ENCODE results near the gene LARGE1.
"Not testable (repeated sequence)": the region's sequence is repeated elsewhere in the genome, so short reads cannot be mapped to it uniquely, and the experiment has no call there.

Gene LARGE1

DNA sequence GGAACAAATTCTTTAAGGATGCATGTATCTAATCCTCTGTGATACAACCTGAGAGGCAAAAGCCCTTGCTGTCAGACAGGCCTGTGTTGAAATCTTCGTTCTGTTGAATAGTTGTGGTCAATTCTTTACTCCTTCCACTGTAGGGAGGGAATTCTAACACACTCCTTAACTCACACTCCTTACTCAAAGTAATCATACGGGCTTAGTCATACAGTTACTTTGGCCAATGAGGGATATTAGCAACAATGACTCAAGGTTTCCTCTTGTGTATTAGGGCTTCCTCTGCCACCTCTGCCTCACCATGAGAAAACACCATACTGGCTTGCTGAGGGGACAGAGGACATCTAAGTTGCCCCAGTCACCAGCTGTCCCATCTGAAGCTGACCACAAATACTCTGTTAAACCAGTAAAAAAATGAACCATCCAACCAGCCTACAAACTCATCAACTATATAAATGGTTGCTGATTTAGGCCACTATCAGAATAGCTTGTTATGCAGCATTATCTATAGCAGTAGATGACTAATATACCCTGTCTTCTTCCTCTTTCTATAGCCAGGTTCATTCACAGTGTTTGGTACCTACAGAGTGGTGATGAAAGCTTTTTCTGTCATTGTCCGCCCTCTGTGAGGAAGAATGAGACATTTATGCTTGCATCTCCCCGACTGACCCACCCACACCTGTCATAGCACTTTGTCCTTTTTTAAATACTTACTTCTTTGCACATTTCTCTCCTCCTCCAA lies 539.3 kb downstream of the LARGE1 start:
- DNase-seq (ENCODE audit: low spot score): no peak

DNA sequence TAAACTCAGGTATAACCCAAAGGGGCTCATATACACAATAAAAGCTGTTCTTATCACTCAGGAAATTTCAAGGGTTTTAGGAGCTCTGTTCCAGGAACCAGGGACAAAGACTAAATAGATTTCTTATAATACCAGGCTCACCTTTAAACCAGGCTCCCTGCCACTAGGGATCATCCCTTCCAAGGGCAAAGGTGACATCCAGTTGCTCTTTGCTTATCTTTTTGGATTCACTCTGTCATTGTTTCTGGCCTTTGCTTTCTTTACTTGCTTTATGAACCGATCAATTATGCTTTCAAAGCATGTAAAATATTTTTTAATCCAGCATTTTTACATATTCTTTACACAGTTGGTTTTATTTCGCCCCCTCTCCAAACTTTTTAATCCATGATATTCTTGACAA lies 540.4 kb downstream of the LARGE1 start:
- DNase-seq (ENCODE audit: low spot score): no peak

DNA sequence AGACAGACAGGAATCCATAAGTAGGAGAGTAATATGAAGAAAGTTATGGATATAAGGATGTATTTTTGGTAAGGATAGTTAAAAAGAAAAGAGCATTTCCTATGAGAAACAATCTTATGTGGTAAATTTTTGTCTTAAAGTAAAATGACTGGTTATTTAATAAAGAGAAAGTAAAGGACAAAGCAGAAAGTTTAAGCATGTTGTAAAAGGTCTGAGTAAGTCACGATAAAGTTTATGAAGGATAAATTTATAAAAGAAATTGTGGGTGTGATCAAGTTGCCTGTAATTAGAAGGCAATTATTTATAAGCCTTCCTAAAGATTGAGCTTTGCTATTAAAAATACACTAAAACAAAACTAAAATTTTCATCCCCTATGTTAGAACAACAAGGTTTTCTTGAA lies 547.4 kb downstream of the LARGE1 start:
- no peak for DNase-seq (ENCODE audit: low spot score)

DNA sequence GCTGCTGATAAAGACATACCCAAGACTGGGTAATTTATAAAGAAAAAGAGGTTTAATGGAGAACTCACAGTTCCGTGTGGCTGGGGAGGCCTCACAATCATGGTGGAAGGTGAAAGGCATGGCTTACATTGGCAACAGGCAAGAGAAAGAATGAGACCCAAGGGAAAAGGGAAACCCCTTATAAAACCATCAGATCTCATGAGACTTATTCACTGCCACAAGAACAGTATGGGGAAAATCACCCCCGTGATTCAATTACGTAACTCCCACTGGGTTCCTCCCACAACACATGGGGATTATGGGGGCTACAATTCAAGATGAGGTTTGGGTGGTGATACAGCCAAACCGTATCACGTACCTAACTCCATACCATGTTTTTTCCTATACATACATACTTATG lies 557.0 kb downstream of the LARGE1 start:
- DNase-seq (ENCODE audit: low spot score): not testable (repeated sequence)

DNA sequence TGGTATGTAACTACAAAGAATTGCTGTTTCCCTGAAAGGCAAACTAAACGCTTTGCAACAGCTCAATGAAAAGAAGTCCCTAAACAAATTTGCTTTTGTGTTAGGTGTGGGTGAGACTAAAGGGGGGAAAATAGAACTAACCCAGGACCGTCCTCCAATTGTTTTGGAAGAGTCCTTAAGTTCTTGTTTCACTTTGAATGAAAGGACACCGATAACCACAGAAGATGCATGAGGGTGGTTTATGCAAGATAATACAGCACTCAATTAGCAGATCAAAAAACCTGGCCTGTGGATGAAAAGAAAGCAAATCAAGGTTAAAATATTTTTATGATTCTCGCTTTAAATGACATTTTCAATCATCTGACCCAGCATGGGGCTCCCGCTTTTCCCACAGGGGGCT lies 557.6 kb downstream of the LARGE1 start:
- DNase-seq (ENCODE audit: low spot score): no peak

DNA sequence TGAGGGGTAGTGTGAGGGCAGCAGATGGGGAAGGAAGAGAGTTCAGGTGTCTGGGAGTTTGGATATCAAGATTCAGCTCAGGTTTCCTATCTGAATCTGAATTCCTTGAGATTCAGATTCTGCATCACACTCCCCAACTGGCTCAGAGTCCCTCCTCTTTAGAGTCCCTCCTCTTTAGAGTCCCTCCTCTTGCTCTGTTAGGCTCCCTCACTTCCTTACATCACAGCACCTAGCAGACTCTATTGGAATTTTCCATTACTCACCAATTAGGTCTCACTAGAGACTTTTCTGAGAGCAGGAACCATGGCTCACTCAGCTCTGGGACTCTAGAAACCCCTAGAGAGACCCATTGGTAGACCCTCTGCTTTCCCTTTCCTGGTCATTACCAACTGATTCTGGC lies 558.7 kb downstream of the LARGE1 start:
- DNase-seq (ENCODE audit: low spot score): no peak

DNA sequence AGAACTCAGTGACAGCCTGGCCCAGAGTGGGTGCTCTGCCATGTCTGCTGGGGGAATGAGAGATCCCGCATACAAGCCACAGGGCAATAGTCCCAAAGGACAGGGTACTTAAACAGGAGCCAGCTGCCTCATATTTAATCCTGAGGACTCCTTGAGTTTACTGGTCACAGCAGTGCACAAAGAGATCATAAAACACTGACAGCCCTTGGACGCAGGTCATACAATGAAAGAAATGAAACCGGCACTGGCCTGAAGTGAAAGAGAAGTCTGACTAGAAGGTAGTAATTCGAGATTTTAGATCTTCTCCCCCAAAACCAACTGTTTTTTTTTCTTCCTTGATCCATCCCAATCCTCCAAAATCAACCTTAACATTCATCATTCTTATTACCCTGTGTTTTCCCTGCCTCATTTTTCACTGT lies 562.3 kb downstream of the LARGE1 start:
- DNase-seq (ENCODE audit: low spot score): no peak

DNA sequence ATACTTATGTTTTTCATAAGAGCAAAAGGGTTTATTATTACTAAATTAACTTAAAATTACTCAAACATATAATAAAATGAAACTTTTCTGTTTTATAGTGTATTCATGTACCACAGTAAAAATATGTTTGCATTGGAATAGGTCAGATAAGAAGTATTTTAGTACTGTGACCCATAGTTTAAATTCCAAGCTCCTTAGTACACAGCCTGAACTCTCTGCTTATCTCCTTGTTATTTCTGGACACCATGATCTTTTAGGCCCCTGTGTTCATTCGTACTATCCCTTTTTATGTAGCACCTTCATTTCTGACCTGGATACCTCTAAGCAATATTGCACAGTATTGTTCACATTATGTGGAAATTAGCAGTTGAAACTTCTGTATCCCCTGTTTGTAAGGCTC lies 565.3 kb downstream of the LARGE1 start:
- DNase-seq (ENCODE audit: low spot score): no peak

DNA sequence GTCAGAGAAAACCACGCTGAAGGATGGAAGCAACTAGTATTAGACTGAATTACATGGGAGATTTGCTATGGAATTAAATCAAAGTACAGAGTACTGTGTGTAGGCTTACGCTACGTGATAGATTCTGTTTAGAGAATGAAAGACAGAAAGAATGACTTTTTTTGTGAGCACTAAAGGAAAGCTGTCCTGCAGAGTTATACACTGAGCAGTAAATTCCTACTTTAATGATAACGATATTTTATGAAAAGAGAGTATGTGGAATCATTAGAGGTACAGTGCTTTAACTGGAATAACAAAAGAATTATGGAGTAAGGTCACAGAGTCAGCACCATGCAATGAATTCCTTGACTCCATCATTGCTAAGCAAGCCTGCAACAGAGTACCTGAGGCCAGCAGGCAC lies 566.8 kb downstream of the LARGE1 start:
- no peak for DNase-seq (ENCODE audit: low spot score)

DNA sequence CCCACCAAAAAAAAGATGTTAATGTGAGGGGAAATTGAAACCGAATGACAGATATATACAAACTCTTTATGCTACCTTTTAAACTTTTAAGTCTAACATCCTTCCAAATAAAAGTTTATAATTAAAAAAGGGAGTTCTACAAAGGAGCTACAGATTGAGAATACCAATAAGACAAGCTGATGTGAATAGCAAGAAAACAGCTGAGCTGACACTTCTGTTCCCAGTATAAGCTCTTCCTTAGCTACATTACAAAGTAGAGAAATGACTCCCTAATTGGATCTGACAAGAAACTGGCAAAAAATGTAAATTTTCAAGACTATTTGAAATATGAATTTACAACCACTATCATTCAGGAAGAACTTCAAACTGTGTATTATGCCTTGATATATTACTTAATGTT lies 567.5 kb downstream of the LARGE1 start:
- no peak for DNase-seq (ENCODE audit: low spot score)

DNA sequence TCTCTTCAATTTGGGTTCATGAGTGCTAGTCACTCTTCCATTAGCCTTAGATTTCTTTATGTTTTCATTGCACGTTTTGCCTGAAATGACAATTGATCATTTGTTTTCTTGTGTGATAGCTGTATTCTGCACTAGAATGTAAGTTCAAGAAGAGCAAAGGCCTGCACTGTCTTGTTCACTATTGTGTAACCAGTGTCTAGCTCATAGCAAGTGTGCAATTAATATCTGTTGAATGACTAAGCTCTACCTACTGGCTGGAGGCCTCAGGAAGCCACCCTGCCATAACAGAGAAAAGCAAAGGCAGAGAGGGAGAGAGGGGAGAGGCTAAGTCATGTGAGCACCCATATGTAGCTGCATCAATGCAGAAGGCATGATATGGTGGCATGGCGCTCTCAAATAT lies 569.3 kb downstream of the LARGE1 start:
- no peak for DNase-seq (ENCODE audit: low spot score)

DNA sequence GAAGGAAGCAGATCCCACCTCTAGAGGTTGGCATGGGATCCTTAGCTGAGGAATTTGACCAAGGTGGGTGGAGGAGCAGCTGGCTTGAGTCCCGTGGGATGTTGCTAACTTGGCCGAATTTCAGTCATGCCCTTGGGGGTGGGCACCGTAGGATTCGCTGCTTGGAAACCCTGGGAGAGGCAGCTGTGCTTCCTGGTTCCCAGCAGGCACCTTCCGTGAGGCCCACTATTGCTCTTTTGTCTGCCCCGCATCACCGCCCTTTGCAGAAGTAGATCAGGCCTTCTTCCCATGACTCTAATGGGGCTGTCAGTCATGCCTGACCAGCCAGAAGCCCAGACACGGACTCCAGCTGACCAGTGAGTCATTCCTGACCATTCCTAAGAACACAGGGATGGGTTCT lies 569.8 kb downstream of the LARGE1 start:
- DNase-seq (ENCODE audit: low spot score): no peak

DNA sequence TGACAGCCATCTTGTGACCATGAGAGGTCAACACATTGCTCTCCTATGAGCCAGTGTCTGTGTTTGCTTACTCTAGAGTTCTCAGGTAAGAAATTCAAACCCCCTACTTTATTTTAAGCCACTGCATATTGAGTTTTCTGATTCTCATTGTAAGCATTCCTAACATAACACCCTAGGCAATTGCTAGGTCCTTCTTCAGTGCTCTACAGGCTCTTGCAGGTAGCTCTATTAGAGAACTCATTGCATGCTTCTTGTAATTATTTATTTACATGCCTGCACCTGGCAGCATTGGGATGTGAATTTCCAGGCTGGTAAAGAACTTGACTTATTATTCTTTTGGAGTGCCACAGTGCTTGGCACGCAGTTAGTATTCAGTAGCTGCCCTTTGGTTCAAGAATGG lies 573.3 kb downstream of the LARGE1 start:
- no peak for DNase-seq (ENCODE audit: low spot score)

DNA sequence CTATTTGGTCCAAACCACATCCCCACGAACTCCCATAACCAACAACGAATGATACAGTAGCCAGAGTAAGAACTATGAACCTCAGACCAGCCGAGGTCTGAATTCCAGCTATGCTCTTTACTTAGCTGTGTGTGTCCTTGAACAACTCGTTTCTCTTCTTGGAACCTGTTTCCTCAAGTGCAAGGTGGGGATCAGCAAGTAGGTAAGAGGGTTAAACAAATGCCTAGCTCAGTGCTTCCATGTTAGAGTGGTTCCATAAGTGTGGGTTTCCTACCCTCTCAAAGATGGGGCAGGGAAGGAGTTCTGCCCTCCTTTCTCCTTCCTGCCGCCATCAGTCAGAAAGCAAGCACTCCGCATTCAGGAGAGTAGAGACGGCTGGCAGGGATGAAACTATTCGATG lies 578.7 kb downstream of the LARGE1 start:
- no peak for DNase-seq (ENCODE audit: low spot score)

DNA sequence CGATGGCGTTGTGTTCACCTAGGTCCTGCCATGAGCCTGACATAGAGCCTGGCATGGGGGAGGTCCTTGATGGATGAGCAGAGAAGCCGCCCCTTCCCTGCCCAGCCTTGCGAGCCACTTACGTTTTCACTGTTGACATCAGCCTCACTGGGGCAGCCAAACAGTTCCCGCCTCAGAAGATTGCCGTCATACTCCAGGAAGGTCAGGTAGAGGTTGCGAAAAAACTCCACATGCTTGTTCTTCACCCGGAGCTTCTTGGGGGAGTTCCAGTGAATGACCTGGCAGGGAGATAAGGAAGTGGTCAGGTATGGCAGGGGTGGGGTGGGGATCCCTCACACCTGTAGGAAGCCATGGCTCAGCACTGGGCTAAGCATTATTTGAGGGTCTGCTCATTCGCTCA lies 582.8 kb downstream of the LARGE1 start:
- no peak for DNase-seq (ENCODE audit: low spot score)

DNA sequence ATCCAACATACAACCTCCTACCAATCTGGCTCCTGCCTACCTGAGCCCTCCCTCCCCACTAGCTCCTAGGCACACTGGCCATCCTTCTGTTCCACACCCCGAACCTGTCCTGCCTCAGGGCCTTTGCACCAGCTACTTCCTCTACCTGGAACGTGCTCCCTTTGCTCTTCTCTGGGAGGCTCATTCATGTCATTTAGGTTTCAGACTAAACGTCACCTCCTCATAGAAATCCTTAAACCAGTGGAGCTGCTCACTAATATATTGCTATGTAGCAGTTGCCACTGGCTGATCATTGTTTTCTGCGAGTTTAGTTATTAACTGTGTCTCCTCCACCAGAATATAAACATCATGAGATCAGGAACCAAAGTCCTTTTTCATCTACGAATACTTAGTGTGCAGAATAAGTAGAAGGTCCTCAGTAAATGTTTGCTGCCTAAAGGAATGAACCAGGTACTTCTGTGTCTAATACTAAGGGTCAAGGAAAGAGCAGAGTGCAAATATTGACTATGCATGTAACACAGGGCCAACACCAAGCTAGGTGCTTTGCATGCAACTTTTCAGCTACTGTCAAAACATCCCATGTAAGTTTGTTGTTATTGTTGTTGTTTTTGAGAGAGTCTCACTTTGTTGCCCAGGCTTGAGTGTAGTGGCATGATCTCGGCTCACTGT lies 584.5 kb downstream of the LARGE1 start:
- DNase-seq (ENCODE audit: low spot score): no peak

DNA sequence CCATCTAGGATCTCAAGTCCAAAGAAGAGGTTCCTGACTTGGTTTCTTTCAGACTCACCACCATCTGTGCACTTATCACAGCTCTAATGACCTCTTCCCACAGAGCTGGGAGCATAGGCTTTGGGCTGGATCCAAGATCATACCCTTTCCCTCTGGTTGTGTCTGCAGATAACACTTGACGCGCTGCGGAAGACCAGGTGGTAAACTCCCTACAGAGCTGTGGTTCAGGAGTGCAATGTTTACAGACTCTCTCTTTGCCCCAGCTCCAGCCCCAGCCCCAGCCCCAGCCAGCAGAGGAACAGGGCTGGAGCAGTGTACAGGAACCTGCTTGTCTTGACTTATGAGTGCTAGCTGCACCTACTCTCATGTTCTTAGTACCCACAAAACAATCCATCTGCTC lies 587.7 kb downstream of the LARGE1 start:
- no peak for DNase-seq (ENCODE audit: low spot score)

DNA sequence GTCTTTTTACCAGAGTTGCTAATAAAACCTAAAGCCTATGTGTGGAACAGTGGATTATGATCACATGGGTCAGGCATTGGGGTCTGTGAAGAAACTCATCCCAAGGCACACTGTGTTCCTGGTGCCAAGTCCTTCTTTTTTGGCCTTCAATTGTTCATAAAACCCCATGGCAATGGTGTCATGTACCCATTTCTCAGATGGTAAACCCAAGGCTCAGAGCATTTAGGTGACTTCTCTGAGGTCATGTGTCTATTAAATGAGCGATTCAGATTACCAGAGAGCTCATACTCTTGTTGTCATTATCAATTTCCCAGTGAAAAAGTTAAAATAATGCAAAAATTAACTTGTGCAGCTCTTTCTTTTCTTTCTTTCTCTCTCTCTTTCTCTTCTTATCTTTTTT lies 589.3 kb downstream of the LARGE1 start:
- no peak for DNase-seq (ENCODE audit: low spot score)

DNA sequence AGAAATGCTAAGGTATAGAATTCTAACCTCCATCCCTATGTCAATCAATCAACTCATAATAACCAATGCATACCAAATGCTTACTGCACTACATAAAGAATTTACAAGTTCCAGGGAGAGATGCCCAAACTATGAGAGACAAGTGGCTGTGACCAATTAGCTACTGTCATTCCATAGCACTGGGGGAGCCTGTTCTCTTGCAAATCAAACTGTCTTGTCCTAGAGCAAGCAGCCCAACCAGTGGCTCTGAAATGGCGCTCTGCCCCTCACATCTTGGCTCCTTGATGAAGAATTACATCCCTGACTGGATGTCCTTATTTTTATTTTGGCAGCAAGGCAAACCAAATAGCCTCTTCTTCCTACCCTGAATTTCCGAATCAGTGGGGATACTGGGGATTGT lies 589.7 kb downstream of the LARGE1 start:
- no peak for DNase-seq (ENCODE audit: low spot score)

DNA sequence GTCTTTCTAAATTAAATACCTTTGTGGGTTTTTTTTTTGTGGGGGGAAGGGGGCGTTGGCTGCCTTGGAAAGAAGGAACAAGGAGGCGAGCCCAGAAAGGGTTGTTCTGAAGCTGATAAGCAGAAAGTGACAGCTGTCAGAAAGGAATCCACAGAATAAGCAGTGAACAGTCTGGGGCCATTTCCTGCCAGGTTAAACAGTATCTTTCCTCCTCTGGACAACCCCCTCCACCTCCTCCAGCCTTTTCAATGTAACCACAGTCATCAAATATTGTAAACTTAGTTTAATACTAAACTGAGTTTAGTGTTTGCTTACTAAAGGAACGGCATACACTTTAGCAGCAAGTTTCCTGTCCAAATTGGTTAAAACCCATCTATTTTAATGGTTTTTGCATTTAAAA lies 590.9 kb downstream of the LARGE1 start:
- DNase-seq (ENCODE audit: low spot score): no peak

DNA sequence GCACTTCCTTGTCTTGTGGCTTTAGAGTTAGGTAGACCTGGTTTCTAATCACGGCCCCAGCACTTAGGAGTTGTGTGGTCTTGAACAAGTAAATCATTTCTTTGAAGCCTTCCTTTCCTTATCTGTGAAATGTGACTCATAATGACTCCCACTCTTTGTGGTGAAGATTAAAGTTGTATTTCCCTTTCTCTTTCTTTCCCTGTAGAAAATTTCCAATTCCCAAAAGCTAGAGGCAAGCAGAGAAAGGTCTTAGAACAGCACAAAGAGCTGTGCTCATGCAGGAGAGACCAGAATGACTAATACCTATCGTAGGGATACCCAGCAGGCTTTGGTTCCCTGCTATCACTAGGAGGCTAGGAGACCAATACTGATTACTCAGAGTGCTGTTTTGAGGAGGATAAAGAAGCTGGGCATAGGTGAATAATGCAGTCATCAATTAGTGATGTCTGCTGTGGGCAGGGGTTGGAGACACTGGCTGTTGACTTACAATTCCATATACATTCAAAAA lies 591.4 kb downstream of the LARGE1 start:
- DNase-seq (ENCODE audit: low spot score): no peak

DNA sequence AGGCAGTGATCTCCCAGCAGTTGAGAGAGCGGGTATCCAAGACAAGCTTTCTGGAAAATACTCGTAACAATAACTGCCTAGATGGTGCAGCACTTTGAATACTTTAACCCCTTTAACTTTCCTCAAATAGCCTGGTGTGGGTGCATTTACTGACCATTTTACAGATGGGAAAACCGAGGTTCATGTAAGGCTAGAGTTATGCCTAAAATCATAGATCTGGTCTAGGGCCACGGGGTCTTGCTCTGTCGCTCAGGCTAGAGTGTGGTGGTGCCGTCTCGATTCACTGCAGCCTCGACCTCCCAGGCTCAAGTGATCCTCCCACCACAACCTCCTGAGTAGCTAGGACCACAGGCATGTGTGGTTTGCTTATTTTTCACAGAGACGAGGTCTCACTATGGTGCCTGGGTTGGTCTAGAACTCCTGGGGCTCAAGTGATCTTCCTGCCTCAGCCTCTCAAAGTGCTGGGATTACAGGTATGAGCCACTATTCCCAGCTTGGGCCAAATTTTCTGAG lies 592.9 kb downstream of the LARGE1 start:
- DNase-seq (ENCODE audit: low spot score): no peak
